IMR-90 (cell line): Measurements from ENCODE around the gene ZNF691. TPM values are rescaled to one million over a fixed set of nuclear protein-coding genes. Genes with fewer than 3 reads are reported as not detected.

Experiments
- ATAC-seq: fragments of 200-7000 bp; cut with Tn5 transposase; 2 replicates; pipeline ENCODE4 v1.9.1; 2020; ENCODE audit warnings: low read depth, mild to moderate bottlenecking, moderate library complexity
- BruUV-seq: library from RNA; stranded (reverse); fragments of 400-500 nt; replicated peaks from 2 replicates; lab custom pipeline; 2021; lab: Mats Ljungman, UMichigan
- CTCF ChIA-PET: fragments of 300-600 bp; formaldehyde crosslinking; extraction: SDS; loops from one replicate; lab custom pipeline; 2021; ENCODE audit warnings: antibody characterized with exemption; lab: Yijun Ruan, JAX
- POLR2A ChIA-PET: fragments of 300-600 bp; sonication (Branson Sonifier 250); formaldehyde crosslinking; loops from one replicate; lab custom pipeline; 2022; ENCODE audit warnings: antibody characterized with exemption; ENCODE audit not compliant: unreplicated experiment; lab: Charles Lee
- DNase-seq: peaks from one replicate; pipeline ENCODE4 v3.0.0; 2013
- H2AFZ ChIP-seq: replicated peaks from 2 replicates; pipeline ENCODE3; 2013; ENCODE audit warnings: low read length, mild to moderate bottlenecking; ENCODE audit not compliant: poor library complexity
- H2AK5ac ChIP-seq: 2 replicates; pipeline ENCODE4 v1.6.1; 2013; ENCODE audit warnings: low read depth, low read length, inconsistent platforms
- H2AK9ac ChIP-seq: replicated peaks from 2 replicates; pipeline ENCODE3; 2013; ENCODE audit warnings: mild to moderate bottlenecking, low read depth, low read length, moderate library complexity; ENCODE audit not compliant: poor library complexity
- H2BK120ac ChIP-seq: 2 replicates; pipeline ENCODE4 v1.6.1; 2013; ENCODE audit warnings: low read depth, low read length, inconsistent platforms
- H2BK15ac ChIP-seq: 3 replicates; pipeline ENCODE4 v1.6.1; 2013; ENCODE audit warnings: low read depth, low read length, inconsistent platforms
- H2BK20ac ChIP-seq: 2 replicates; pipeline ENCODE4 v1.6.1; 2013; ENCODE audit warnings: low read depth, mild to moderate bottlenecking, inconsistent platforms, low read length, moderate library complexity
- H2BK5ac ChIP-seq: 2 replicates; pipeline ENCODE4 v1.6.1; 2013; ENCODE audit warnings: mild to moderate bottlenecking, low read depth, low read length, inconsistent platforms; ENCODE audit not compliant: poor library complexity, severe bottlenecking
- H3K14ac ChIP-seq: replicated peaks from 2 replicates; pipeline ENCODE4 v1.6.1; 2013; ENCODE audit warnings: low read depth, low read length, inconsistent platforms
- H3K18ac ChIP-seq: 2 replicates; pipeline ENCODE4 v1.6.1; 2013; ENCODE audit warnings: low read depth, low read length, control low read depth
- H3K23ac ChIP-seq: 2 replicates; pipeline ENCODE4 v1.6.1; 2013; ENCODE audit warnings: low read depth, low read length, inconsistent platforms
- H3K27ac ChIP-seq: 2 replicates; pipeline ENCODE4 v1.5.1; 2013; ENCODE audit warnings: mild to moderate bottlenecking, control low read depth, low read length; ENCODE audit not compliant: insufficient read depth
- H3K27me3 ChIP-seq: 2 replicates; pipeline ENCODE4 v1.6.1; 2013; ENCODE audit warnings: low read length; ENCODE audit not compliant: control insufficient read depth, insufficient read depth
- H3K36me3 ChIP-seq: 2 replicates; pipeline ENCODE4 v1.6.1; 2013; ENCODE audit warnings: low read length, mixed read lengths; ENCODE audit not compliant: control insufficient read depth, insufficient read depth
- H3K4ac ChIP-seq: 2 replicates; pipeline ENCODE4 v1.6.1; 2013; ENCODE audit warnings: low read depth, low read length, inconsistent platforms
- H3K4me1 ChIP-seq: 2 replicates; pipeline ENCODE4 v1.6.1; 2013; ENCODE audit warnings: low read length, mixed read lengths; ENCODE audit not compliant: control insufficient read depth, insufficient read depth
- H3K4me2 ChIP-seq: 2 replicates; pipeline ENCODE4 v1.6.1; 2013; ENCODE audit warnings: low read depth, mild to moderate bottlenecking, control low read depth, low read length, moderate library complexity
- H3K4me3 ChIP-seq: 2 replicates; pipeline ENCODE4 v1.5.1; 2013; ENCODE audit warnings: low read depth, mild to moderate bottlenecking, control low read depth, low read length, moderate library complexity; ENCODE audit not compliant: insufficient read depth
- H3K56ac ChIP-seq: 2 replicates; pipeline ENCODE4 v1.6.1; 2013; ENCODE audit warnings: low read length, inconsistent platforms; ENCODE audit not compliant: insufficient read depth; ENCODE audit errors: extremely low read depth
- H3K79me1 ChIP-seq, 2 experiments: 2 replicates each; pipeline ENCODE4 v1.6.1; 2013; ENCODE audit warnings: low read length in 2 of 2, inconsistent platforms in 1 of 2, low read depth in 1 of 2
- H3K9ac ChIP-seq: 2 replicates; pipeline ENCODE4 v1.6.1; 2013; ENCODE audit warnings: low read depth, low read length, control low read depth
- H3K9me1 ChIP-seq: 2 replicates; pipeline ENCODE4 v1.6.1; 2013; ENCODE audit warnings: low read length, inconsistent platforms; ENCODE audit not compliant: insufficient read depth
- H3K9me3 ChIP-seq: 2 replicates; pipeline ENCODE4 v1.6.1; 2013; ENCODE audit warnings: low read length; ENCODE audit not compliant: control insufficient read depth, insufficient read depth
- H4K20me1 ChIP-seq: 2 replicates; pipeline ENCODE4 v1.6.1; 2013; ENCODE audit warnings: low read length, inconsistent platforms; ENCODE audit not compliant: insufficient read depth
- H4K5ac ChIP-seq: 2 replicates; pipeline ENCODE4 v1.6.1; 2013; ENCODE audit warnings: mild to moderate bottlenecking, low read depth, low read length, control low read depth
- H4K8ac ChIP-seq, 2 experiments: 2 replicates each; pipeline ENCODE4 v1.6.1; 2013; ENCODE audit warnings: low read depth in 2 of 2, low read length in 2 of 2, control low read depth in 1 of 2, inconsistent platforms in 1 of 2
- H4K91ac ChIP-seq: 2 replicates; pipeline ENCODE4 v1.6.1; 2013; ENCODE audit warnings: low read depth, low read length, inconsistent platforms; ENCODE audit not compliant: insufficient read depth
- BHLHE40 ChIP-seq: fragments of 150-350 bp; IDR thresholded peaks from 2 replicates; pipeline ENCODE4 v1.6.1; 2016; ENCODE audit warnings: mild to moderate bottlenecking, low read depth, low read length
- CEBPB ChIP-seq: IDR thresholded peaks from 2 replicates; pipeline ENCODE4 v1.6.1; 2012; ENCODE audit warnings: low read depth, low read length, improper control_type of control experiment
- CHD1 ChIP-seq: IDR thresholded peaks from 2 replicates; pipeline ENCODE4 v1.6.1; 2012; ENCODE audit warnings: low read depth, low read length, improper control_type of control experiment
- FOS ChIP-seq: fragments of 150-350 bp; IDR thresholded peaks from 2 replicates; pipeline ENCODE4 v1.6.1; 2016; ENCODE audit warnings: low read depth, low read length
- MAFK ChIP-seq: IDR thresholded peaks from 2 replicates; pipeline ENCODE4 v1.6.1; 2012; ENCODE audit warnings: low read depth, low read length, improper control_type of control experiment
- MAZ ChIP-seq: IDR thresholded peaks from 2 replicates; pipeline ENCODE4 v1.6.1; 2012; ENCODE audit warnings: low read depth, mild to moderate bottlenecking, low read length, improper control_type of control experiment, moderate library complexity, borderline replicate concordance
- MXI1 ChIP-seq: IDR thresholded peaks from 2 replicates; pipeline ENCODE4 v1.6.1; 2012; ENCODE audit warnings: low read depth, mild to moderate bottlenecking, low read length, moderate library complexity, borderline replicate concordance
- NFE2L2 ChIP-seq: fragments of 150-350 bp; IDR thresholded peaks from 2 replicates; pipeline ENCODE4 v1.6.1; 2016; ENCODE audit warnings: low read depth, mild to moderate bottlenecking, low read length
- RCOR1 ChIP-seq: IDR thresholded peaks from 2 replicates; pipeline ENCODE4 v1.6.1; 2012; ENCODE audit warnings: mild to moderate bottlenecking, low read length, improper control_type of control experiment; ENCODE audit not compliant: insufficient replicate concordance
- RFX5 ChIP-seq: IDR thresholded peaks from 2 replicates; pipeline ENCODE4 v1.8.0; 2012; ENCODE audit warnings: low read depth, mild to moderate bottlenecking, low read length, moderate library complexity
- SMC3 ChIP-seq: fragments of 150-350 bp; IDR thresholded peaks from 2 replicates; pipeline ENCODE4 v1.6.1; 2016; ENCODE audit warnings: low read depth, mild to moderate bottlenecking, antibody characterized with exemption, low read length, moderate library complexity
- WGBS, 2 experiments: methylation state at CpG; one replicate each; pipeline versions ENCODE4 v1.1.5 to v1.1.7; 2013; ENCODE audit warnings: missing lambda C conversion rate in 2 of 2; ENCODE audit not compliant: insufficient read length in 1 of 2; ENCODE audit errors: extremely low coverage in 2 of 2; 5-methylcytosine and 5-hydroxymethylcytosine counted together
- dilution Hi-C: fragments of 300-500 bp; cut with HindIII; formaldehyde crosslinking; loops from one replicate; pipeline ENCODE4 v1.14.3; 2018; ENCODE audit warnings: low sequenced_read_pairs; ENCODE audit not compliant: unreplicated experiment
- in situ Hi-C: fragments of 300-500 bp; cut with MboI; formaldehyde crosslinking; loops from 3 replicates; pipeline ENCODE4 v1.14.3; 2019; ENCODE audit warnings: low sequenced_read_pairs, inconsistent platforms, mixed read lengths
- intact Hi-C: fragments of 100-400 bp; cut with micrococcal nuclease; formaldehyde crosslinking; loops from 2 replicates; pipeline ENCODE4 v1.10.0; 2022
- polyA plus RNA-seq, 3 experiments: library from polyadenylated mRNA; depleted of rRNA; stranded (reverse); fragments of >200 nt; gene quantifications; 2 replicates each; pipeline ENCODE4 v1.2.3, GENCODE V29; 2012; ENCODE audit warnings: low replicate concordance in 1 of 3
- total RNA-seq: library from RNA; depleted of rRNA; stranded (reverse); fragments of >200 nt; gene quantifications from 2 replicates; pipeline ENCODE4 v1.2.3, GENCODE V29; 2012
- TF ChIP-seq, protein P1 (sequence below): conservative IDR thresholded peaks from 2 replicates; pipeline ENCODE4 v1.5.1; 2012; ENCODE audit warnings: mild to moderate bottlenecking, low read depth, low read length, improper control_type of control experiment
- TF ChIP-seq, protein P2 (sequence below): fragments of 150-350 bp; IDR thresholded peaks from 2 replicates; pipeline ENCODE4 v1.6.1; 2016; ENCODE audit warnings: low read depth, mild to moderate bottlenecking, low read length, moderate library complexity, borderline replicate concordance
- TF ChIP-seq, protein P3 (sequence below): fragments of 150-350 bp; IDR thresholded peaks from 2 replicates; pipeline ENCODE4 v1.6.1; 2017; ENCODE audit warnings: mild to moderate bottlenecking, antibody characterized with exemption, low read length, low read depth

Gene ZNF691
- total and polyA plus RNA-seq, 2 of the 4 experiments (the other 2 are of a cell fraction): 6.8 to 13.6 TPM

- Histone ChIP-seq H3K4me1 (peaks cover 6% of the 10 kb centered on the region), H3K14ac (no peak overlapping the region), H2BK20ac (no peak overlapping the region), H4K20me1 (no peaks in the 10 kb centered on the region), H3K56ac (no peak overlapping the region), H3K79me1 (peaks cover 17 to 33% of the 10 kb centered on the region in 2 experiments), H2BK15ac (no peak overlapping the region), H3K27ac (no peak overlapping the region), H3K9me1 (peaks cover 15% of the 10 kb centered on the region), H4K91ac (no peak overlapping the region), H3K36me3 (peaks cover 13% of the 10 kb centered on the region), H2BK120ac (no peak overlapping the region), H3K18ac (no peak overlapping the region), H3K9ac (no peak overlapping the region), H3K23ac (no peak overlapping the region), H3K4ac (no peak overlapping the region), H3K4me3 (no peak overlapping the region), H3K4me2 (no peak overlapping the region; the same call in 1 of the 2 replicates), H4K5ac (no peak overlapping the region), H2AFZ (no peak overlapping the region), H2AK5ac (no peak overlapping the region), H3K27me3 (no peaks in the 10 kb centered on the region), H4K8ac (no peak overlapping the region), H2AK9ac (no peak overlapping the region), H3K9me3 (no peaks in the 10 kb centered on the region), H2BK5ac (peak overlapping the region; percentile 35)
- DNase-seq: no peak
- dilution Hi-C loops: no loop called here
- in situ Hi-C loops: no loop called here
- ATAC-seq: no peak
- TF ChIP-seq CEBPB (no peak), CHD1 (no peak), BHLHE40 (no peak), RCOR1 (no peak), SMC3 (no peak), NFE2L2 (no peak), MAFK (no peak), RFX5 (no peak), MAZ (no peak), MXI1 (no peak), FOS (no peak)
- TF ChIP-seq, protein P1, sequence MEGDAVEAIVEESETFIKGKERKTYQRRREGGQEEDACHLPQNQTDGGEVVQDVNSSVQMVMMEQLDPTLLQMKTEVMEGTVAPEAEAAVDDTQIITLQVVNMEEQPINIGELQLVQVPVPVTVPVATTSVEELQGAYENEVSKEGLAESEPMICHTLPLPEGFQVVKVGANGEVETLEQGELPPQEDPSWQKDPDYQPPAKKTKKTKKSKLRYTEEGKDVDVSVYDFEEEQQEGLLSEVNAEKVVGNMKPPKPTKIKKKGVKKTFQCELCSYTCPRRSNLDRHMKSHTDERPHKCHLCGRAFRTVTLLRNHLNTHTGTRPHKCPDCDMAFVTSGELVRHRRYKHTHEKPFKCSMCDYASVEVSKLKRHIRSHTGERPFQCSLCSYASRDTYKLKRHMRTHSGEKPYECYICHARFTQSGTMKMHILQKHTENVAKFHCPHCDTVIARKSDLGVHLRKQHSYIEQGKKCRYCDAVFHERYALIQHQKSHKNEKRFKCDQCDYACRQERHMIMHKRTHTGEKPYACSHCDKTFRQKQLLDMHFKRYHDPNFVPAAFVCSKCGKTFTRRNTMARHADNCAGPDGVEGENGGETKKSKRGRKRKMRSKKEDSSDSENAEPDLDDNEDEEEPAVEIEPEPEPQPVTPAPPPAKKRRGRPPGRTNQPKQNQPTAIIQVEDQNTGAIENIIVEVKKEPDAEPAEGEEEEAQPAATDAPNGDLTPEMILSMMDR: no peak
- TF ChIP-seq, protein P2, sequence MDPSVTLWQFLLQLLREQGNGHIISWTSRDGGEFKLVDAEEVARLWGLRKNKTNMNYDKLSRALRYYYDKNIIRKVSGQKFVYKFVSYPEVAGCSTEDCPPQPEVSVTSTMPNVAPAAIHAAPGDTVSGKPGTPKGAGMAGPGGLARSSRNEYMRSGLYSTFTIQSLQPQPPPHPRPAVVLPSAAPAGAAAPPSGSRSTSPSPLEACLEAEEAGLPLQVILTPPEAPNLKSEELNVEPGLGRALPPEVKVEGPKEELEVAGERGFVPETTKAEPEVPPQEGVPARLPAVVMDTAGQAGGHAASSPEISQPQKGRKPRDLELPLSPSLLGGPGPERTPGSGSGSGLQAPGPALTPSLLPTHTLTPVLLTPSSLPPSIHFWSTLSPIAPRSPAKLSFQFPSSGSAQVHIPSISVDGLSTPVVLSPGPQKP: no peak
- TF ChIP-seq, protein P3, sequence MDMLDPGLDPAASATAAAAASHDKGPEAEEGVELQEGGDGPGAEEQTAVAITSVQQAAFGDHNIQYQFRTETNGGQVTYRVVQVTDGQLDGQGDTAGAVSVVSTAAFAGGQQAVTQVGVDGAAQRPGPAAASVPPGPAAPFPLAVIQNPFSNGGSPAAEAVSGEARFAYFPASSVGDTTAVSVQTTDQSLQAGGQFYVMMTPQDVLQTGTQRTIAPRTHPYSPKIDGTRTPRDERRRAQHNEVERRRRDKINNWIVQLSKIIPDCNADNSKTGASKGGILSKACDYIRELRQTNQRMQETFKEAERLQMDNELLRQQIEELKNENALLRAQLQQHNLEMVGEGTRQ: no peak
- intact Hi-C loops: loop anchor here (10.0 kb wide), 1 partner anchor 160 kb away; the partner anchor contains the start of gene YBX1
- ChIA-PET CTCF (interaction anchor here (0.9 kb wide), 1 partner anchor 24 kb away, joined by 3 read pairs; no protein-coding TSS in a partner anchor), POLR2A (no interaction called here)
- BruUV-seq: no TSS peak
- WGBS, 2 experiments: no CpG with 5 or more reads among the region's 1 CpG
Observed at GRCh38 chr1:42845193-42845592, 1.2 kb upstream of the ZNF691 start.
